WTC11 (cell line): Measurements from ENCODE around the gene EMX2. TPM values are rescaled to one million over a fixed set of nuclear protein-coding genes. Genes with fewer than 3 reads are reported as not detected.

Experiments used
- ATAC-seq: fragments of 200-7000 bp; cut with Tn5 transposase; 2 replicates; pipeline ENCODE4 v1.10.0; 2021; ENCODE audit warnings: mild to moderate bottlenecking, moderate library complexity
- CTCF ChIA-PET: fragments of 300-600 bp; sonication (Branson Sonifier 250); formaldehyde crosslinking; loops from one replicate; lab custom pipeline; 2021; ENCODE audit warnings: antibody characterized with exemption; lab: Charles Lee
- POLR2A ChIA-PET: fragments of 350-600 bp; sonication (Branson Sonifier 250); formaldehyde crosslinking; loops from one replicate; lab custom pipeline; 2021; ENCODE audit warnings: antibody characterized with exemption; lab: Charles Lee
- DNase-seq: peaks from one replicate; pipeline ENCODE4 v3.0.0; 2021; ENCODE audit warnings: low spot score
- H3K27ac Mint-ChIP-seq: 2 replicates; pipeline ENCODE4 v1.8.0; 2021; ENCODE audit warnings: mixed read lengths
- H3K27me3 Mint-ChIP-seq: 2 replicates; pipeline ENCODE4 v1.8.0; 2021; ENCODE audit warnings: low read depth, mild to moderate bottlenecking, moderate library complexity, mixed read lengths
- H3K36me3 Mint-ChIP-seq: 2 replicates; pipeline ENCODE4 v1.8.0; 2021; ENCODE audit warnings: mixed read lengths
- H3K4me1 Mint-ChIP-seq: 2 replicates; pipeline ENCODE4 v1.8.0; 2022; ENCODE audit warnings: mixed read lengths
- H3K4me3 Mint-ChIP-seq: 2 replicates; pipeline ENCODE4 v1.8.0; 2021; ENCODE audit warnings: mild to moderate bottlenecking, moderate library complexity, mixed read lengths
- H3K9me3 Mint-ChIP-seq: 2 replicates; pipeline ENCODE4 v1.8.0; 2021; ENCODE audit warnings: mixed read lengths
- AFF4 ChIP-seq: sonication (generic); formaldehyde crosslinking; IDR thresholded peaks from 2 replicates; pipeline ENCODE4 v1.8.1; 2023; ENCODE audit warnings: mild to moderate bottlenecking, missing genetic modification reagents, borderline replicate concordance
- ATF1 ChIP-seq: sonication (generic); formaldehyde crosslinking; IDR thresholded peaks from 2 replicates; pipeline ENCODE4 v1.8.1; 2023; ENCODE audit warnings: mild to moderate bottlenecking, moderate library complexity, missing genetic modification reagents
- ELF4 ChIP-seq: sonication (generic); formaldehyde crosslinking; IDR thresholded peaks from 2 replicates; pipeline ENCODE4 v1.8.1; 2022; ENCODE audit warnings: low read depth, mild to moderate bottlenecking, moderate library complexity, missing genetic modification reagents
- ERG ChIP-seq: fragments of 250-450 bp; sonication (Bioruptor Pico); IDR thresholded peaks from 2 replicates; pipeline ENCODE4 v1.8.0; 2021; ENCODE audit warnings: mild to moderate bottlenecking
- ESRRA ChIP-seq: sonication (generic); formaldehyde crosslinking; IDR thresholded peaks from 2 replicates; pipeline ENCODE4 v1.8.1; 2022; ENCODE audit warnings: mild to moderate bottlenecking, missing genetic modification reagents, borderline replicate concordance
- ETV6 ChIP-seq: sonication (generic); formaldehyde crosslinking; IDR thresholded peaks from 2 replicates; pipeline ENCODE4 v1.8.1; 2022; ENCODE audit warnings: mild to moderate bottlenecking, missing genetic modification reagents
- FOXJ3 ChIP-seq: sonication (generic); formaldehyde crosslinking; IDR thresholded peaks from 2 replicates; pipeline ENCODE4 v1.9.0; 2021; ENCODE audit warnings: missing genetic modification reagents, mild to moderate bottlenecking, borderline replicate concordance
- FOXP1 ChIP-seq: sonication (generic); formaldehyde crosslinking; IDR thresholded peaks from 2 replicates; pipeline ENCODE4 v1.8.0; 2022; ENCODE audit warnings: missing genetic modification reagents, mild to moderate bottlenecking, moderate library complexity, borderline replicate concordance
- FOXP4 ChIP-seq: sonication (generic); formaldehyde crosslinking; IDR thresholded peaks from 2 replicates; pipeline ENCODE4 v1.8.0; 2022; ENCODE audit warnings: mild to moderate bottlenecking, missing genetic modification reagents
- HMGXB4 ChIP-seq: sonication (generic); formaldehyde crosslinking; IDR thresholded peaks from 2 replicates; pipeline ENCODE4 v1.8.1; 2023; ENCODE audit warnings: mild to moderate bottlenecking, moderate library complexity, missing genetic modification reagents
- JAZF1 ChIP-seq: fragments of 250-450 bp; sonication (Bioruptor Pico); IDR thresholded peaks from 2 replicates; pipeline ENCODE4 v1.9.0; 2021; ENCODE audit warnings: moderate library complexity, mild to moderate bottlenecking, inconsistent platforms
- MLX ChIP-seq: sonication (generic); formaldehyde crosslinking; IDR thresholded peaks from 2 replicates; pipeline ENCODE4 v1.8.1; 2023; ENCODE audit warnings: mild to moderate bottlenecking, missing genetic modification reagents, moderate library complexity
- MYBL2 ChIP-seq: sonication (generic); formaldehyde crosslinking; IDR thresholded peaks from 2 replicates; pipeline ENCODE4 v1.8.1; 2023; ENCODE audit warnings: mild to moderate bottlenecking, moderate library complexity, missing genetic modification reagents
- OVOL2 ChIP-seq: fragments of 250-450 bp; sonication (Bioruptor Pico); IDR thresholded peaks from 2 replicates; pipeline ENCODE4 v1.9.0; 2021; ENCODE audit warnings: mild to moderate bottlenecking, borderline replicate concordance
- TEAD1 ChIP-seq: sonication (generic); formaldehyde crosslinking; IDR thresholded peaks from 2 replicates; pipeline ENCODE4 v1.8.0; 2022; ENCODE audit warnings: mild to moderate bottlenecking, missing genetic modification reagents
- ZNF281 ChIP-seq: sonication (generic); formaldehyde crosslinking; IDR thresholded peaks from 2 replicates; pipeline ENCODE4 v1.8.0; 2023; ENCODE audit warnings: mild to moderate bottlenecking, missing genetic modification reagents
- ZNF317 ChIP-seq: sonication (generic); formaldehyde crosslinking; IDR thresholded peaks from 2 replicates; pipeline ENCODE4 v1.8.1; 2023; ENCODE audit warnings: low read depth, mild to moderate bottlenecking, moderate library complexity, missing genetic modification reagents, borderline replicate concordance
- ZNF416 ChIP-seq: fragments of 250-450 bp; sonication (Bioruptor Pico); IDR thresholded peaks from 2 replicates; pipeline ENCODE4 v1.9.0; 2021; ENCODE audit warnings: mild to moderate bottlenecking, inconsistent platforms
- ZNF532 ChIP-seq: fragments of 250-450 bp; sonication (Bioruptor Pico); IDR thresholded peaks from 2 replicates; pipeline ENCODE4 v1.9.0; 2021; ENCODE audit warnings: mild to moderate bottlenecking, borderline replicate concordance
- total RNA-seq: library from RNA; stranded (reverse); gene quantifications from 3 replicates; pipeline ENCODE4 v1.2.3, GENCODE V29; 2021

The EMX2 gene
- total RNA-seq, 1 experiment from 2014 or later: not detected

GRCh38 chr10:117552156-117552631, 9.6 kb downstream of the EMX2 start (continued):
- TF ChIP-seq ZNF532 (CRISPR knock-in tag) (no peak), FOXP1 (CRISPR knock-in tag) (no peak), OVOL2 (no peak), ZNF416 (CRISPR knock-in tag) (no peak), ELF4 (CRISPR knock-in tag) (no peak), ETV6 (CRISPR knock-in tag) (no peak), TEAD1 (CRISPR knock-in tag) (no peak)

- ChIA-PET CTCF (interaction anchor here (0.6 to 3.1 kb wide), 4 partner anchors 15 to 147 kb away, joined by 3 to 13 read pairs (median 4); no protein-coding TSS in a partner anchor), POLR2A (interaction anchor here (1.1 kb wide), 1 partner anchor 19 kb away, joined by 3 read pairs; no protein-coding TSS in a partner anchor)
- Mint-ChIP-seq H3K9me3 (no peaks in the 10 kb centered on the region), H3K36me3 (no peaks in the 10 kb centered on the region), H3K27ac (no peak overlapping the region), H3K4me3 (peak overlapping the region; percentile 51), H3K4me1 (peaks cover 40% of the 10 kb centered on the region), H3K27me3 (peaks cover 91% of the 10 kb centered on the region)
- DNase-seq (no peak), ATAC-seq (no peak)
- TF ChIP-seq FOXJ3: no peak
- no peak for TF ChIP-seq FOXP4 (CRISPR knock-in tag)
- TF ChIP-seq ATF1 (CRISPR knock-in tag): no peak
- TF ChIP-seq MYBL2 (CRISPR knock-in tag): no peak
- no peak for TF ChIP-seq AFF4 (CRISPR knock-in tag)
- TF ChIP-seq ESRRA (CRISPR knock-in tag): no peak
- no peak for TF ChIP-seq JAZF1 (CRISPR knock-in tag)
- TF ChIP-seq ERG: no peak
- TF ChIP-seq HMGXB4 (CRISPR knock-in tag): no peak
- TF ChIP-seq MLX: no peak
- no peak for TF ChIP-seq ETV6 (CRISPR knock-in tag)
- no peak for TF ChIP-seq ZNF317
- TF ChIP-seq ZNF281 (CRISPR knock-in tag): no peak
Measured at GRCh38 chr10:117552701-117553141, 10.2 kb downstream of the EMX2 start.
